Transverse colon (tissue), 4 donors: Measurements from ENCODE around the gene PHF12. TPM values are rescaled to one million over a fixed set of nuclear protein-coding genes. Genes with fewer than 3 reads are reported as not detected.
A peak's percentile ranks its signal among the peaks of the same experiment; 100 is the strongest.

ENCODE experiments used
- DNase-seq: peaks from one replicate; pipeline ENCODE4 v3.0.0-alpha.2; 2019
- H3K27ac ChIP-seq, 4 donors: fragments of 200-600 bp; sonication (generic); 2 replicates each; pipeline ENCODE4 v1.5.1; 2016 to 2018; ENCODE audit warnings: inconsistent platforms in 4 of 4
- H3K27me3 ChIP-seq: fragments of 200-600 bp; sonication (generic); 2 replicates; pipeline ENCODE4 v1.5.1; 2017; ENCODE audit warnings: inconsistent platforms
- H3K36me3 ChIP-seq, 4 donors: fragments of 200-600 bp; sonication (generic); 2 replicates each; pipeline ENCODE4 v1.5.1; 2017 to 2019; ENCODE audit warnings: inconsistent platforms in 4 of 4
- H3K4me1 ChIP-seq, 4 donors: fragments of 200-600 bp; sonication (generic); 2 replicates each; pipeline ENCODE4 v1.5.1; 2017 to 2020; ENCODE audit warnings: inconsistent platforms in 4 of 4
- H3K4me3 ChIP-seq, 4 donors: fragments of 200-600 bp; sonication (generic); 1 replicate in 1 of 4; 2 replicates in 3 of 4; pipeline versions ENCODE4 v1.5.1 to v1.6.1; 2017 to 2019; ENCODE audit warnings: inconsistent platforms in 4 of 4
- H3K9me3 ChIP-seq, 2 donors: fragments of 200-600 bp; sonication (generic); 2 replicates each; pipeline ENCODE4 v1.5.1; 2017 to 2019; ENCODE audit warnings: inconsistent platforms in 2 of 2
- CTCF ChIP-seq, 5 experiments: fragments of 200-600 bp in 3 of 5; fragments of 450-650 bp in 2 of 5; sonication (generic) in 3 of 5; IDR thresholded peaks; 1 replicate in 2 of 5; 2 replicates in 3 of 5; pipeline ENCODE4 v1.5.1; 2016 to 2017; ENCODE audit warnings: antibody characterized with exemption in 5 of 5, inconsistent platforms in 3 of 5, mild to moderate bottlenecking in 2 of 5, moderate library complexity in 1 of 5
- EP300 ChIP-seq: sonication (generic); formaldehyde crosslinking; IDR thresholded peaks from one replicate; pipeline ENCODE4 v1.6.1; 2017; ENCODE audit warnings: antibody characterized with exemption, low read depth
- POLR2A ChIP-seq: fragments of 450-650 bp; IDR thresholded peaks from one replicate; pipeline ENCODE4 v1.6.1; 2016; ENCODE audit warnings: antibody characterized with exemption, mild to moderate bottlenecking, moderate library complexity
- POLR2AphosphoS5 ChIP-seq, 3 donors: sonication (generic); formaldehyde crosslinking; IDR thresholded peaks; one replicate each; pipeline ENCODE4 v1.6.1; 2016; ENCODE audit warnings: antibody characterized with exemption in 3 of 3
- WGBS, 2 donors: methylation state at CpG; one replicate each; pipeline ENCODE4 v1.1.5; 2018; ENCODE audit warnings: low coverage in 1 of 2; 5-methylcytosine and 5-hydroxymethylcytosine counted together
- in situ Hi-C, 4 donors: fragments of 200-750 bp; cut with MboI; loops; one replicate each; pipeline versions ENCODE4 v1.15.0 to v1.15.1; 2017; ENCODE audit warnings: low sequenced_read_pairs in 3 of 4, low pct_ligation_motif_present in 1 of 4, low pct_unique_long_range_greater_than_20kb in 1 of 4
- intact Hi-C: fragments of 100-400 bp; cut with DNase I; formaldehyde crosslinking; loops from one replicate; pipeline ENCODE4 v1.15.1; 2023; ENCODE audit warnings: low total_unique reads
- total RNA-seq, 4 donors: library from RNA; depleted of rRNA; stranded (reverse); fragments of >200 nt; gene quantifications; one replicate each; pipeline ENCODE4 v1.1.0, GENCODE V29; 2016

PHF12 gene
- total RNA-seq, 4 donors from 2014 or later, result 43.5 to 134 (median 60.5) TPM

DNA sequence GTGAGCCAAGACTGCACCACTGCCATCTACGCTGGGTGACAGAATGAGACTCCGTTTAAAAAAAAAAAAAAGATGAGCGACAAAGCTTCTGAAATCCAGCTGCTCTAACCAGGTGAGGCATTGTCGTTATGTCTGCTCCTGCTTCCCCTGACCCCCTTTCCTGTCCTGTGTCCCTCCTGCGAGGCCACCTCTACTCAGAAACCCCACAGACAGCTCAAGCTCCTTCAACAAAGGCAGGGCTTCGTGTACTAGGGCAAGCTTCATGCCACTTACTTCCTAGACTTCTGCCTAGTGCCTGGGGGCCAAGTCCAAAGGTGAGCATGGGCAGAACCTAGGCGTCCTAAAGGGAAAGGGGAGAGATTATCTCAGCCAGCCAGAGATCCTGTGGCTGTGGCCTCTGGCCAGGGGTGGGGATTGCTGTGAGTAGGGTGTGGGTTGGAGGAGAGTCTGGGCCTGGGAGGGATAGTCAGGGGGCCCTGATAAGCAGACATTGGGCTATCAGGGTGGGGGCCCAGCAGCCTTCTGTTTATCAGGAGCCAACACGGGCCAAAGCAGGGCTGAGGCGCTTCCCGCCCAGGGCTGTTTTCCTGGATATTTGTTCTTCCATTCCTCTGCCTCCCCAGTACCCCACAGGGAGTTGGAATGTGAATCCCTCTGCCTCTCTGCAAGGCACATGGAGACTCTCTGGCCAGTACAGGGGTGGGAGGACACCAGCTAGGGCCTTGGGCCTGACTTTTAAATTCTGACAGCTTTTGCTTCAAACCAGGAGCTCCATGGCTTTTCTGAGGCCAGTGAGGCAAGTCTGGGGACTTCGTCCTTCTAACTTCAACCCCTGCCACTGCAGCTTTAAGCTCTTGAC, 86.1 kb downstream of the PHF12 start:
- H3K4me1 ChIP-seq, result peaks cover 4 to 20% (median 9%) of the 10 kb centered on the region in 4 donors
- 77% methylated on average over 11 of the region's 11 CpGs; no CpG with 5 or more reads in 1 of the 2 donors for WGBS, 2 donors
- intact Hi-C loops, result no loop called here
- in situ Hi-C loops, result no loop called here
- TF ChIP-seq EP300 (no peak), POLR2AphosphoS5 (IDR thresholded peaks at IDR 0.05) (peak in 2 of 3 donors; percentile 48 to 59), POLR2A (peak; percentile 50), CTCF (IDR thresholded peaks at IDR 0.05) (no peak)
- no peaks in the 10 kb centered on the region for H3K9me3 ChIP-seq
- no peak overlapping the region for H3K4me3 ChIP-seq
- H3K27me3 ChIP-seq, result no peaks in the 10 kb centered on the region
- peaks cover 0 to 7% (median 3%) of the 10 kb centered on the region in 4 donors for H3K36me3 ChIP-seq
- DNase-seq, result peak; percentile 75
- peak overlapping the region; percentile 67 to 84 (median 75) for H3K27ac ChIP-seq

DNA sequence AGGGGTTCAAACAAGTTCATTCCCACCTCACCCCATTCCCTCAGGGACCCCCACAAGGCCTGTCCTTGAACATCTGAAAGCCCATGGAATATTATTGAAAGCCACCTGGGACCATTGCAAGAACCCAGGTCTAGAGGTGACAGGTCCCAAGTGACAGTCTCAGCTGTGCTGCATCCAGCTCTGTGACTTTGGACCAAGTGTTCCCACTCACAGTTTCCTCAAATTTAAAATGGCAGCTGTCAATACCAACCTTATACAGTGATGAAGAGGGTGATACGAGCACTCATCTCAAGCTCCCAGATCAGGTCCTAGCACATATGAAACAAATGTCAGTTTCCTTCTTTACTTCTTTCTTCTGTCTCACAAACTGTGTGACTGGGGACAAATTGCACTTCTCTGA, 87.4 kb downstream of the PHF12 start:
- WGBS, 2 donors, result 95 to 100% methylated on average over 1 of the region's 1 CpG
- Histone ChIP-seq H3K27me3 (no peaks in the 10 kb centered on the region), H3K36me3 (peaks cover 0 to 10% (median 3%) of the 10 kb centered on the region in 4 donors), H3K4me1 (peaks cover 4 to 20% (median 9%) of the 10 kb centered on the region in 4 donors), H3K4me3 (no peak overlapping the region), H3K27ac (no peak overlapping the region), H3K9me3 (no peaks in the 10 kb centered on the region)
- no peak for DNase-seq
- TF ChIP-seq POLR2A, result no peak
- TF ChIP-seq EP300, result no peak
- intact Hi-C loops (no loop called here), in situ Hi-C loops (no loop called here)

GRCh38 chr17:28862561-28862960, 88.8 kb downstream of the PHF12 start:
- no peaks in the 10 kb centered on the region for H3K9me3 ChIP-seq
- intact Hi-C loops (no loop called here), in situ Hi-C loops (no loop called here)
- H3K4me1 ChIP-seq, result peaks cover 4 to 20% (median 9%) of the 10 kb centered on the region in 4 donors
- 88% methylated on average over 3 of the region's 3 CpGs; no CpG with 5 or more reads in 1 of the 2 donors for WGBS, 2 donors
- no peak for TF ChIP-seq EP300
- no peak for TF ChIP-seq POLR2A
- no peak for TF ChIP-seq CTCF (IDR thresholded peaks at IDR 0.05)
- TF ChIP-seq POLR2AphosphoS5 (IDR thresholded peaks at IDR 0.05), result no peak
- H3K27me3 ChIP-seq, result no peaks in the 10 kb centered on the region
- H3K36me3 ChIP-seq, result peaks cover 0 to 19% (median 9%) of the 10 kb centered on the region in 4 donors
- H3K4me3 ChIP-seq, result no peak overlapping the region
- no peak overlapping the region for H3K27ac ChIP-seq
- DNase-seq, result no peak

DNA sequence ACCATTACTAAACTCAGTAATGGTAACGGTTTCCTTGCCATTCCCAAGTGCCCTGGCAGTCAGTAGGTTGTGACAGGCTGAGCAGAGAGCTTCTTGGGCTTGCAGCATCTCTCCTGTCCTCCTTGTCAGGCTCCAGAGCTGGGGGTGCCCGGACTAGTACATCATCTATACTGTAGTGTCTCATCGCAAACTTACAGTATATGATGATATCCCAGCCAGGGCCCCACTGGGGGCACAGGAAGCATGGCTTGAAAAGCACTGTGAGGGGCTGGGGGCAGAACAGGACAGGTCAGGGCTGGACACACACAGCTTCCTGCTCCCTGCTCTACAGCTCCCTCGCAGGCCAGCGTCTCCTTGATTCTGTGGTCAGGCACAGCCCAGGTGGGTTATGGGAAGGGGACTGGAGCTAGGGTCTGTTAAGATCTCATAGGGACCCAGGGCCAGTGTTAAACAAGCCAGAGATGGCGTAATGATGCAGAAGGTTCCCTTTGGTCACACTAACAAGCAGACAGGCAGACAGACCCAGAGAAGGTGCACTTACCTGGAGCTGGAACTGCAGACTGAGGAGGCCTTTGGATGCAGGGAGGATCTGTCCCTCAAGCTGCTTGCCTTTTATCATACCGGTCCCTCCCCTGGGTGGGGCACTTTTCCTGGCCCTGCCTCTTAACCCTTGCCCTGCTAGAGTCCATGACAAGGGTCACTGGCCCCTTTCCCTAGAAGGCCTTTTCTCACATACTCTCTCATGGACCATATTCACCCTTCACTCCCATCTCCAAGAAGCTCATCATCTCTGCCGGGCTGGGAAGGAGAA, 89.7 kb downstream of the PHF12 start:
- H3K9me3 ChIP-seq, result no peaks in the 10 kb centered on the region
- H3K27me3 ChIP-seq, result no peaks in the 10 kb centered on the region
- peaks cover 4 to 20% (median 9%) of the 10 kb centered on the region in 4 donors for H3K4me1 ChIP-seq
- 68 to 76% methylated on average over 2 to 8 of the region's 8 CpGs for WGBS, 2 donors
- no peak overlapping the region for H3K4me3 ChIP-seq
- peak; percentile 21 for DNase-seq
- TF ChIP-seq POLR2AphosphoS5 (IDR thresholded peaks at IDR 0.05) (no peak), EP300 (no peak), POLR2A (no peak), CTCF (IDR thresholded peaks at IDR 0.05) (no peak)
- no peak overlapping the region for H3K27ac ChIP-seq
- in situ Hi-C loops, result no loop called here
- H3K36me3 ChIP-seq, result peaks cover 0 to 19% (median 9%) of the 10 kb centered on the region in 4 donors
- intact Hi-C loops, result no loop called here
